Mucosa of stomach (tissue), 1 donor: ENCODE measurements around the gene L3MBTL1.

Experiments used
- H3K27me3 ChIP-seq: one replicate; pipeline ENCODE4 v1.7.0; 2013; ENCODE audit warnings: mild to moderate bottlenecking, low read length; ENCODE audit not compliant: control insufficient read depth, insufficient read depth
- H3K36me3 ChIP-seq: one replicate; pipeline ENCODE4 v1.7.0; 2013; ENCODE audit warnings: low read length; ENCODE audit not compliant: control insufficient read depth, insufficient read depth
- H3K4me1 ChIP-seq: one replicate; pipeline ENCODE4 v1.7.0; 2013; ENCODE audit warnings: mild to moderate bottlenecking, low read length; ENCODE audit not compliant: control insufficient read depth, insufficient read depth
- H3K4me3 ChIP-seq: one replicate; pipeline ENCODE4 v1.7.0; 2013; ENCODE audit warnings: low read length
- H3K9ac ChIP-seq: one replicate; pipeline ENCODE4 v1.7.0; 2013; ENCODE audit warnings: mild to moderate bottlenecking, low read length, moderate library complexity
- H3K9me3 ChIP-seq: one replicate; pipeline ENCODE4 v1.7.0; 2013; ENCODE audit warnings: mild to moderate bottlenecking, low read length, moderate library complexity; ENCODE audit not compliant: control insufficient read depth
- donor health status: Pancreatic carcinoma.

L3MBTL1 gene

GRCh38 chr20:43507150-43508080 lies at the start of gene L3MBTL1:
L3MBTL1 (plus strand) TSS chr20:43507697; CDS start chr20:43513504, 5,807 bp downstream.
- no peaks in the 10 kb centered on the region for H3K36me3 ChIP-seq
- H3K4me1 ChIP-seq, result peaks cover 3% of the 10 kb centered on the region
- H3K9ac ChIP-seq, result peak within 1 kb of the TSS; percentile 28
- H3K4me3 ChIP-seq, result peak within 1 kb of the TSS; percentile 46
- H3K27me3 ChIP-seq, result peaks cover 17% of the 10 kb centered on the region
- H3K9me3 ChIP-seq, result no peaks in the 10 kb centered on the region

- H3K9me3 ChIP-seq, result no peaks in the 10 kb centered on the region
- no peaks in the 10 kb centered on the region for H3K36me3 ChIP-seq
- peaks cover 9% of the 10 kb centered on the region for H3K4me1 ChIP-seq
- H3K27me3 ChIP-seq, result peaks cover 5% of the 10 kb centered on the region
- peak overlapping the region; percentile 100 for H3K9ac ChIP-seq
- H3K4me3 ChIP-seq, result peak overlapping the region; percentile 91
Measured at GRCh38 chr20:43458422-43458924, 49.0 kb upstream of the L3MBTL1 start.

GRCh38 chr20:43459022-43459942 lies 48.2 kb upstream of the L3MBTL1 start:
- H3K36me3 ChIP-seq, result peaks cover 2% of the 10 kb centered on the region
- peak overlapping the region; percentile 12 for H3K4me3 ChIP-seq
- peaks cover 9% of the 10 kb centered on the region for H3K4me1 ChIP-seq
- no peaks in the 10 kb centered on the region for H3K9me3 ChIP-seq
- H3K9ac ChIP-seq, result peak overlapping the region; percentile 65
- peaks cover 5% of the 10 kb centered on the region for H3K27me3 ChIP-seq

DNA sequence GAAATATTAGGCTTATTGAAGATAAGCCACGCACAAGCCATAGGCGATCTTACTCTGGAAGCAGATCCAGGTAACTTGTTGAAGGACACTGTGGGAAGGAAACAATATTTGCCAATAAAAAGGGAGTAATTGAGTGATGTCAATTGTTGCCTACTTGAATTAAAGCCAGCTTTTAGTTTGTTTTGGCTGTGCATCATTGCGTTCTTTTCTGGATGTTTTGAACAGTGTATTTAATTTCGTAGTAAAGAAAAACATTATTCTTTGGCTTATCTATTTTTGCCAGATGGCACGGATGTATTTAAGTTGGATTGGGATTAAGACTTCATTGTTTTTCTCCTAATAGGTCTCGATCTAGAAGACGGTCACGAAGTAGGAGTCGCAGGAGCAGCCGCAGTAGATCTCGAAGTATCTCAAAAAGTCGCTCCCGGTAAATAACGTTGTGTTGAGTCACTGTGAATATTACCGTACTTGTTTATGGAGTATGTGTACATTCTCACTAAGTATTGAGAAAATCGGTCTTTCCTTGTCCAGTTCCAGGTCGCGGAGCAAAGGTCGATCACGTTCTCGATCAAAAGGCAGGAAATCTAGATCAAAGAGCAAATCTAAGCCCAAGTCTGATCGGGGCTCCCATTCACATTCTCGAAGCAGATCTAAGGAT lies 47.2 kb upstream of the L3MBTL1 start:
- Histone ChIP-seq H3K9ac (no peak overlapping the region), H3K9me3 (no peaks in the 10 kb centered on the region), H3K36me3 (peaks cover 4% of the 10 kb centered on the region), H3K4me1 (peaks cover 9% of the 10 kb centered on the region), H3K4me3 (no peak overlapping the region), H3K27me3 (no peaks in the 10 kb centered on the region)

DNA sequence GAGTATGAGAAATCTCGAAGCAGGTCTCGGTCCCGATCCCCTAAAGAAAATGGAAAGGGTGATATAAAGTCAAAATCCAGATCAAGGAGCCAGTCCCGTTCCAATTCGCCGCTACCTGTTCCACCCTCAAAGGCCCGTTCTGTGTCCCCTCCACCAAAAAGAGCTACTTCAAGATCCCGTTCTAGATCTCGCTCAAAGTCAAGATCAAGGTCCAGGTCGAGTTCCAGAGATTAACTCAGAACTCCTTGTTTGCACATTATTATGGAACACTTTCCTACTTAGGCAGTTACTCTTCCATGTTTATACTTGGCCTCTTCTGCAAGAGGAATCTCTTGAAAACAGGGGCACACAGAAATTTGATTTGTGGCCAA lies 46.7 kb upstream of the L3MBTL1 start:
- H3K4me1 ChIP-seq, result peaks cover 9% of the 10 kb centered on the region
- H3K9ac ChIP-seq, result no peak overlapping the region
- no peak overlapping the region for H3K4me3 ChIP-seq
- no peaks in the 10 kb centered on the region for H3K27me3 ChIP-seq
- peaks cover 4% of the 10 kb centered on the region for H3K36me3 ChIP-seq
- H3K9me3 ChIP-seq, result no peaks in the 10 kb centered on the region

GRCh38 chr20:43461894-43462659 lies 45.4 kb upstream of the L3MBTL1 start:
- peaks cover 4% of the 10 kb centered on the region for H3K4me1 ChIP-seq
- peaks cover 4% of the 10 kb centered on the region for H3K36me3 ChIP-seq
- H3K9ac ChIP-seq, result no peak overlapping the region
- H3K27me3 ChIP-seq, result no peaks in the 10 kb centered on the region
- H3K4me3 ChIP-seq, result no peak overlapping the region
- no peaks in the 10 kb centered on the region for H3K9me3 ChIP-seq

DNA sequence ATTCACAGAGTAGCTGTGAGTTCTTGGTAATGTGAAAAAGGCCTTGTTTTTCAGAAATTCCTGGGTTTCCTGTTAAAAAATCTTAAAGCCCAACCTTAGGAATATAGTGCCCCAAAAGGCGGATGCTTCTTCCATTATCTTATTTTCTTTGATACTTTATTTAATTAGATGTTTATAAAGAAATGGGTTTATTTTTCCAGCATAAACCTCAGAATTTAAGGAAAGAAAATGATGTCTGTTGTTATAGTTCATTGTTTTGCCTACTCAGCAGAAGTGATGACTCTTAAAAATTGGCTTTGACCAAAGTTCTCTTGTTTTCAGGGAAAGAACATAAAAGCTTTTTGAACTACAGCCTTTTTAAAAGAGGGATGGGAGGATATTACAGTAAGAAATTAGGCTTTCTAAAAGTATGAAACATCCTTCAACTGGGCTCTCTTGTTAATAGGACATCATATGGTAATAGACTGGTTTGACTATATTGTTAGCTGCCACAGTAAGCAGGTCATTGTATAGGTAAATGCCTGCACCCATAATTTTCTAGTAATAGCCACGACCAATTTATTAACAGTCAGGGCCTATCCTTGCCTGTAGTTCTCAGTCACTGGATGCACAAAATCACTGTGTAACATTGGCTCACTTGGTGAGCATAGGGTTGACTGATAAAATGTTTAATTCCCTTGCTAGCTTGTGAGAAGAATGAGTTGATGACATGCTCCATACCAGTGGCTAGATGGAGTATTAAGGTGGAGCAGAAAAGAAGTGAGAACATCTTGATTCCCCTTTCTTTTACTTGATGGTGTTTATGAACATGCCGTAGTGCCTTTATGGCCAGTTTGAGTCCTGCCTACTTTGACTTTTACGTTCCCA lies 44.6 kb upstream of the L3MBTL1 start:
- H3K36me3 ChIP-seq, result peaks cover 4% of the 10 kb centered on the region
- peaks cover 4% of the 10 kb centered on the region for H3K4me1 ChIP-seq
- H3K27me3 ChIP-seq, result no peaks in the 10 kb centered on the region
- H3K9ac ChIP-seq, result no peak overlapping the region
- no peak overlapping the region for H3K4me3 ChIP-seq
- no peaks in the 10 kb centered on the region for H3K9me3 ChIP-seq

DNA sequence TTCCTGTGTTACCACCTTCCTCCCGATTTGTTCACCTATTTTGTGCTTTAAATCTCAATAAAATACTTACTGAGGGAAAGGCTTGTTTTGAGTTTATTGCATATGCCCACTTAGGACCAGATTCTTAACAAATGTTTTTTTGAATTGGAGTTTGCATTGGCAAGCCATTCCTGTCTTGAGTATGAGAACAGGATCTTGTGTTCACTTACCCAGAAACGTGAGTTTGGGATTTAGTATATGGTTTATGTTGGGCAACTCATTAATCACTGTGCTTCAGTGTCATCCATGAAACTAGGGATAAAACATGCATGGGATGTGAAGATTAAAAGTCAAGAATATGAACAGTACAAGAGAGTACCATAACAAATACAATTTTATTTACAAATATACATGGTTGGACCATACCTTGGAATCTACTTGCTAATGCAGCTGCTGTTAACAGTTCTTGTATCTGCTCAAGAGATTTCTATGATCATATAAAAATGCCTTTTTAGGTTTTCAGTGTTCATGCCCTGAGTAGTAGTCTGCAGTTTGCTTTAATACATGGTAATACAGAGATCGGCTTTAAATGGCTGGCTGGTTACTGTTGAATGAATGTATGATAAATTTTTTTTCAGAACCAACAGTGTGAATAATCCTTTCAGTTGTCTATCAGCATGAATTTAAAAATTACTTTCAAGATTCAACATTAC lies 43.8 kb upstream of the L3MBTL1 start:
- Histone ChIP-seq H3K36me3 (peaks cover 4% of the 10 kb centered on the region), H3K4me1 (peaks cover 4% of the 10 kb centered on the region), H3K9me3 (no peaks in the 10 kb centered on the region), H3K27me3 (no peaks in the 10 kb centered on the region), H3K9ac (no peak overlapping the region), H3K4me3 (no peak overlapping the region)

- Histone ChIP-seq H3K9ac (no peak overlapping the region), H3K27me3 (no peaks in the 10 kb centered on the region), H3K4me3 (no peak overlapping the region), H3K36me3 (peaks cover 4% of the 10 kb centered on the region), H3K4me1 (no peaks in the 10 kb centered on the region), H3K9me3 (no peaks in the 10 kb centered on the region)
Measured at GRCh38 chr20:43464219-43464790, 43.2 kb upstream of the L3MBTL1 start.

GRCh38 chr20:43465625-43465943 lies 41.9 kb upstream of the L3MBTL1 start:
- Histone ChIP-seq H3K9me3 (no peaks in the 10 kb centered on the region), H3K4me3 (no peak overlapping the region), H3K27me3 (no peaks in the 10 kb centered on the region), H3K36me3 (peaks cover 4% of the 10 kb centered on the region), H3K4me1 (no peaks in the 10 kb centered on the region), H3K9ac (no peak overlapping the region)
